GM12873 (cell line): ENCODE results near the gene RPTOR.

Source experiments
- TF ChIP-seq, protein P1 (sequence below): IDR thresholded peaks from 2 replicates; pipeline ENCODE4 v1.5.1; 2012; ENCODE audit warnings: low read depth, mild to moderate bottlenecking, moderate library complexity, low read length, control low read depth; ENCODE audit not compliant: insufficient read depth; ENCODE audit errors: missing control alignments

The RPTOR gene

DNA sequence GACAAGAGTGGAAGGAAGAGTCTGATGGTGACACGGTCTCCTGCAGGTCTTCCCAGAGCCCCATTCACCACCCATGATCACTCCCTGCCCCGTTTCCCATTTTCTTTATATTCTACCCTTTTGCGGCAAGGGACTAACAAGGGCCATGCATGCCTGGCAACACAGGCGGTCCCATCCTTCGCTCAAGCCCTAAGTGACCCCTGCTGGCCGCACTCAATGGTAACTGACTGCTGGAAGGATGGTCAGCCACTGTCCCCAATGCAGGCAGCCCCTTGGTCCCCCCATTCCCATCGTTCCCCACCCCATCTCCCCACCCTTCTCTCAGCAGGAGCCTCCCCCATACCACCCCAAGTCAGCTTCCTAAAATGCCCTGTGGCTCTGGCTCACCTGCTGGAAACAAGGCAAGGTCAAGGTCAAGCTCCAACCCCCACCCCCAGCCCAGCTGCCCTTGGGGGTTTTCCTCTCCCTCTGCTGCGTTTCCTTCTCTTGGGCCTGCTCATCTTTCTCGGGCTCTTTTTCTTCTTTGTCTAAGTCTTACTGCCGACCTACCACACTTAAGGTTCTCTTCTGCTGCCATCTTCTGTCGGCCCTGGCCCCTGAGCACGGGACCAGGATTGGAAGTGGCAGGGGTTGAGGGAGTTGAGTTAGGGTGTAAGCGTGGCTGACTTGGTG is 116.0 kb downstream of the RPTOR start:
- TF ChIP-seq, protein P1, sequence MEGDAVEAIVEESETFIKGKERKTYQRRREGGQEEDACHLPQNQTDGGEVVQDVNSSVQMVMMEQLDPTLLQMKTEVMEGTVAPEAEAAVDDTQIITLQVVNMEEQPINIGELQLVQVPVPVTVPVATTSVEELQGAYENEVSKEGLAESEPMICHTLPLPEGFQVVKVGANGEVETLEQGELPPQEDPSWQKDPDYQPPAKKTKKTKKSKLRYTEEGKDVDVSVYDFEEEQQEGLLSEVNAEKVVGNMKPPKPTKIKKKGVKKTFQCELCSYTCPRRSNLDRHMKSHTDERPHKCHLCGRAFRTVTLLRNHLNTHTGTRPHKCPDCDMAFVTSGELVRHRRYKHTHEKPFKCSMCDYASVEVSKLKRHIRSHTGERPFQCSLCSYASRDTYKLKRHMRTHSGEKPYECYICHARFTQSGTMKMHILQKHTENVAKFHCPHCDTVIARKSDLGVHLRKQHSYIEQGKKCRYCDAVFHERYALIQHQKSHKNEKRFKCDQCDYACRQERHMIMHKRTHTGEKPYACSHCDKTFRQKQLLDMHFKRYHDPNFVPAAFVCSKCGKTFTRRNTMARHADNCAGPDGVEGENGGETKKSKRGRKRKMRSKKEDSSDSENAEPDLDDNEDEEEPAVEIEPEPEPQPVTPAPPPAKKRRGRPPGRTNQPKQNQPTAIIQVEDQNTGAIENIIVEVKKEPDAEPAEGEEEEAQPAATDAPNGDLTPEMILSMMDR: no peak

DNA sequence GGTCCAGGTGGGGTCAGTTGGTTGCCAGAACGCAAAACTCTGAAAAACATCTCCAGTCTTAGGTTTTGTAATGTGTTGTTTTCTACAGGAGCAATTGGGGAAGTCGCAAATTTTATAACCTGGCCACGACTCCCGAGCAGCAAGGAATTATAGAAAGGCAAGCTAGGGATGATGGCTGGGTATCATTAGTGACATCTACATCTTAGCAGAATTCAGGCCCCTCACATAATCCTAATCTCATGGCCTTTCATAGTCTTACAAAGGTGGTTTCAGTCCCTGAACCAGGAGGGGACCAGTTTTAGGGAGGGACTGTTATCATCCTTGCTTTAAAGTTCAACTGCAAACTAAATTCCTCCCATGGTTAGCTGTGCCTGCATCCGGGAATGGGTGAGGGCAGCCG is 117.9 kb downstream of the RPTOR start:
- TF ChIP-seq, protein P1: no peak

DNA sequence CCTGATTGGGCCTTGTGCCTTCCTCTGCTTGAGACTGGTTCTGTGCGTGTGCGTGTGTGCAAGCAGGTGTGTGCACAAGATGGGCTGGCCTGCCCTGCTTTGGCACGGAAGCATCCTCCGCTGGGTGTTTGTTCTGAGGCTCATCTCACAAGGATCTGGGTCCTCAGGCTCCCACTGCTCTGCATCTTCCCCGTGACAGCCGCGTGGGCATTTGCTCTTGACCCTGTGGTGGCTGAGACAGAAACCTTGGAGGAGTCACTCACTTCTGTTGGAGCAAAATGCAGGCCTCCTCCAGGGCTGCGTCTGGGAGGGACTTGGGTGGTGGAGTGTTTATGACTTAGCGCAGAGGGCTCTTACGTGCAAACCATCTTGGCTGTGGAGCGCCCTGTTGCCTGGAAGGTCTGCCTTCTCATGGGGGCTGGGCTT is 119.2 kb downstream of the RPTOR start:
- TF ChIP-seq, protein P1: no peak

DNA sequence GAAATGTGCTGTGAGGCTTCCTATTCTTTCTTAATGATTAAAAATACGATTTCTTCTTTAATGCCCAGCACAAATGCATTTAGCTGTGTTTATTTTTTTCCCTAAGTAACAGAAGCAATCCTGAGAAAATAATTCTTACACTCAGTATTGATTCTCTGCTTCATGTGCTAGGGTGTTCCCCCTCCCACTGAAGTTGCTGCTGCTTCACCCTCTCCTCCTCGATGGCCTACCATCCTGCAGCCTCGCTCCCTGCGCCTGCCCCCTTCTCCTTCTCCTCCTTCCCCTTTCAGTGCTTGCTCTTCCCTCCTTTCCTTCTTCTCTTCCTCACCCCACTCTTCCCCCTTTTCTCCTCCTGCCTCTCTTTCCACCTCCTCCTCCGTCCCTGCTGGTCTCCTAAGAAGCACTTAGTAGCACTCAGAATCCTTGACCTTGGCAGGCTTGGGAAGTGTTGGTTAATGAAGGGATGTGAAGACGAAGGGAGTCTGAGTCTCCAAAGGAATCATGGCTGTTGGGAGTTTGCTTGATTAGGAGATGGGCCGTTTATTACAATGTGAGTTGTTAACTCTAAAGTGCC is 119.7 kb downstream of the RPTOR start:
- TF ChIP-seq, protein P1: no peak

DNA sequence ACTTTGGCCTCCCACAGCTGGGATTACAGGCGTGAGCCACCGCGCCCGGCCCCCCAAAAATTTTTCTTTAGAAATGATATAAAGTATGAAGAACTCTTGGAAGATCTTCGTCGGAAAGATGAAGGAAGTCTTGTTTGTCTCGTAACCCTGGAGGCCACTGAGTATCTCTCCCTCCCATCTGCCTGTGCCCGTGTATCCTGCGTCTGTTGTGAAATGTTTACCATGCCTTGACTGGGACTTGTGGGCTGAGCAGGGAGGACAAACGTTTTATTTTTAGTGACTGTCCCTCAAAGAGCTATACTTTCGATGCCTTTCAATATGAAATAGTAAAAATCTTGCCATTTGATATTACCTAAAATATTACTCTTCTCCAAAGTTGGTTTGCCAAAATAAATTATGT is 121.2 kb downstream of the RPTOR start:
- TF ChIP-seq, protein P1: no peak

DNA sequence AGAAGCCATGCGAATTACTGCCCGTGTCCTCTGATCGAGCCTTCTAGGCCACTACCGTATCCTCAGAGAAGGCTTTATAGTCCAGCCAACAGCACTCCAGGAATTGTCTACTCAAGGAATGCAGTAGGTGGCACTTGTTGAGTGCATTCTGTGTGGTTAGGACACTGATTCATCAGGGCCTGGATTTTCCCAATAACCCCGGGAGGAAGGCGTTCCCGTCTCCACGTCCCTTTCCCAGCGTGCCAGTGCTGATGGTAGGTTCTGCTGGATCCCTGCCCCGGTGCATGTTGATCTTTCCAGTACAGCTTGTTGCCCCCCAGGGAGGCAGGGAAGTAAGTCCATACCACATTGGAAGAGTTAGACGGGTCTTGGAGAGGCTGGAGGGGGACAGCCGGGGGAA is 122.2 kb downstream of the RPTOR start:
- TF ChIP-seq, protein P1: no peak

DNA sequence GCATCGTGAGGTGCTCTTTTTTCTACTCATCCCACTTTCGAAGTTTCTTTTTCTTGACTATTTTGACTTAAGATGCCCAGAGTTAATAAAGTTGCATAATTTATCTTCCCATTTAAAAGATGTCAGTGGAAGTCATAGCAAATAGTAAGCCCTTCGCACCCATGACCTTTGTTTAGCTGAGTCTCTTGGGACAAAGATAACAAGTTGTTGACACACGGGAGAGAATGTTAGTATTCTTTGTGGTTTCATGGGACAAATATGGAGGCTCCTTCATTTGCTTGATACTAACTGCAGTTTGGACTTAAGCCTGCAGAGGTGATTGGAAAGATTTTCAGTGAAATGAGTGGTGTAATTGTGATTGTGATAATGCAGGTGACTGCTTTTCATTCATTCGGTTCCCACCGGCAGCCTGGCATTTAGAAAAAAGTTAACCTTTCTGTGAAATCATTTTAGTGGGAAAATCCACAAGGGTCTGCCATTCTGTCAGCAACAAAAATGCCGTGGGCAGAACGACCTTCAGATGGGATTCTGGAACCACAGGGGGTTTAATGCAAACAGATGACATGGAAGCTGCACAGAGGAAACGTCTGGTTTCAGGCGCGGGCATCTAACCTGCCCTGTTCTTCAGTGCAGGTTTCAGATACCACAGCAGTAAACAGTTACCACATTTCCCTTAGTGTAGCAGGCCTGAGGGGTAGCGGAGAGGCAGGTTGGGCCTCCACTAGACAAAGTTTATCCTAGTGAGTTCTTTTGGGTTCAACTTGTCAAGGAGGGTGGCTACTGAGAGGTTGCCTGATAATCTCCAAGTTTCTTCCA is 123.0 kb downstream of the RPTOR start:
- TF ChIP-seq, protein P1: no peak
